GM23338 (cell line): ENCODE measurements around the gene ZNRF1.

Experiments
- CREB1 ChIP-seq: fragments of 250-450 bp; sonication (Bioruptor Pico); IDR thresholded peaks from 2 replicates; pipeline ENCODE4 v1.5.0; 2020; ENCODE audit warnings: low read depth, mild to moderate bottlenecking, moderate library complexity
- EZH2 ChIP-seq: fragments of 200-600 bp; sonication (generic); IDR thresholded peaks from one replicate; pipeline ENCODE4 v1.8.0; 2017; ENCODE audit warnings: antibody characterized with exemption, mild to moderate bottlenecking, low read depth; ENCODE audit not compliant: unreplicated experiment
- EZH2phosphoT487 ChIP-seq: fragments of 200-600 bp; sonication (generic); IDR thresholded peaks from one replicate; pipeline ENCODE4 v1.8.1; 2018; ENCODE audit warnings: antibody characterized with exemption; ENCODE audit not compliant: unreplicated experiment
- JUNB ChIP-seq: IDR thresholded peaks from one replicate; pipeline ENCODE4 v1.6.1; 2016; ENCODE audit warnings: antibody characterized with exemption; ENCODE audit not compliant: unreplicated experiment
- NANOG ChIP-seq: IDR thresholded peaks from 2 replicates; pipeline ENCODE4 v1.6.1; 2016; ENCODE audit warnings: antibody characterized with exemption, borderline replicate concordance
- POLR2AphosphoS5 ChIP-seq: IDR thresholded peaks from 2 replicates; pipeline ENCODE4 v1.6.1; 2016; ENCODE audit warnings: antibody characterized with exemption, low read depth
- ZNF114 ChIP-seq: fragments of 250-450 bp; sonication (Bioruptor Pico); IDR thresholded peaks from 2 replicates; pipeline ENCODE4 v1.5.0; 2020; ENCODE audit warnings: mild to moderate bottlenecking, moderate library complexity
- TF ChIP-seq, protein P1 (sequence below), 2 experiments: fragments of 200-600 bp in 1 of 2; sonication (generic) in 1 of 2; conservative IDR thresholded peaks; 2 replicates each; pipeline versions ENCODE4 v1.5.1 to v1.6.1; 2016 to 2017; ENCODE audit warnings: antibody characterized with exemption in 2 of 2, low read depth in 2 of 2, mild to moderate bottlenecking in 2 of 2, moderate library complexity in 1 of 2
- TF ChIP-seq, protein P2 (sequence below): IDR thresholded peaks from one replicate; pipeline ENCODE4 v1.6.1; 2018; ENCODE audit warnings: antibody characterized with exemption; ENCODE audit not compliant: unreplicated experiment
- TF ChIP-seq, protein P3 (sequence below): IDR thresholded peaks from 2 replicates; pipeline ENCODE4 v1.6.1; 2016; ENCODE audit warnings: antibody characterized with exemption
- TF ChIP-seq, protein P4 (sequence below): fragments of 250-450 bp; sonication (Bioruptor Pico); IDR thresholded peaks from 2 replicates; pipeline ENCODE4 v1.5.0; 2020; ENCODE audit warnings: mild to moderate bottlenecking, moderate library complexity

DNA sequence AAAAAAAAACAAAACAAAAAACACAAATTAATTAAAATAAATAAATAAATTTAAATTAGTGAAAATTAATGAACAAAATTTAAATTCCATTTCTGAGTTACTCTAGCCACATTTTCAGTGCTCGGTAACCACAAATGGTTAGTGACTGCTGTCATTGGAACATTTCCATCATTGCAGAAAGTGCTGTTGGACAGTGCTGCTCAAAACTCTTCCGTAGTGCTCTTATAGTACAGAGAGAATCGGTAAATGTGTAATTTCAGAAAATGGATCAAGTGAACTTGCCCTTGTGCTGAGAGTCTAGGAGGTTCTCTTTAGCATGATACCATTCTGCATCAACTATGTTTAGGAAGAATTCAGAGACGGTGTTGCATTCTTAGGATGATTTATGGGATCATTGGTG is 23.7 kb downstream of the ZNRF1 start:
- TF ChIP-seq, protein P1, sequence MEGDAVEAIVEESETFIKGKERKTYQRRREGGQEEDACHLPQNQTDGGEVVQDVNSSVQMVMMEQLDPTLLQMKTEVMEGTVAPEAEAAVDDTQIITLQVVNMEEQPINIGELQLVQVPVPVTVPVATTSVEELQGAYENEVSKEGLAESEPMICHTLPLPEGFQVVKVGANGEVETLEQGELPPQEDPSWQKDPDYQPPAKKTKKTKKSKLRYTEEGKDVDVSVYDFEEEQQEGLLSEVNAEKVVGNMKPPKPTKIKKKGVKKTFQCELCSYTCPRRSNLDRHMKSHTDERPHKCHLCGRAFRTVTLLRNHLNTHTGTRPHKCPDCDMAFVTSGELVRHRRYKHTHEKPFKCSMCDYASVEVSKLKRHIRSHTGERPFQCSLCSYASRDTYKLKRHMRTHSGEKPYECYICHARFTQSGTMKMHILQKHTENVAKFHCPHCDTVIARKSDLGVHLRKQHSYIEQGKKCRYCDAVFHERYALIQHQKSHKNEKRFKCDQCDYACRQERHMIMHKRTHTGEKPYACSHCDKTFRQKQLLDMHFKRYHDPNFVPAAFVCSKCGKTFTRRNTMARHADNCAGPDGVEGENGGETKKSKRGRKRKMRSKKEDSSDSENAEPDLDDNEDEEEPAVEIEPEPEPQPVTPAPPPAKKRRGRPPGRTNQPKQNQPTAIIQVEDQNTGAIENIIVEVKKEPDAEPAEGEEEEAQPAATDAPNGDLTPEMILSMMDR (conservative IDR thresholded peaks at IDR 0.05; ENCODE audit: low read depth in 2 of 2): no peak
- no peak for TF ChIP-seq EZH2
- TF ChIP-seq, protein P2, sequence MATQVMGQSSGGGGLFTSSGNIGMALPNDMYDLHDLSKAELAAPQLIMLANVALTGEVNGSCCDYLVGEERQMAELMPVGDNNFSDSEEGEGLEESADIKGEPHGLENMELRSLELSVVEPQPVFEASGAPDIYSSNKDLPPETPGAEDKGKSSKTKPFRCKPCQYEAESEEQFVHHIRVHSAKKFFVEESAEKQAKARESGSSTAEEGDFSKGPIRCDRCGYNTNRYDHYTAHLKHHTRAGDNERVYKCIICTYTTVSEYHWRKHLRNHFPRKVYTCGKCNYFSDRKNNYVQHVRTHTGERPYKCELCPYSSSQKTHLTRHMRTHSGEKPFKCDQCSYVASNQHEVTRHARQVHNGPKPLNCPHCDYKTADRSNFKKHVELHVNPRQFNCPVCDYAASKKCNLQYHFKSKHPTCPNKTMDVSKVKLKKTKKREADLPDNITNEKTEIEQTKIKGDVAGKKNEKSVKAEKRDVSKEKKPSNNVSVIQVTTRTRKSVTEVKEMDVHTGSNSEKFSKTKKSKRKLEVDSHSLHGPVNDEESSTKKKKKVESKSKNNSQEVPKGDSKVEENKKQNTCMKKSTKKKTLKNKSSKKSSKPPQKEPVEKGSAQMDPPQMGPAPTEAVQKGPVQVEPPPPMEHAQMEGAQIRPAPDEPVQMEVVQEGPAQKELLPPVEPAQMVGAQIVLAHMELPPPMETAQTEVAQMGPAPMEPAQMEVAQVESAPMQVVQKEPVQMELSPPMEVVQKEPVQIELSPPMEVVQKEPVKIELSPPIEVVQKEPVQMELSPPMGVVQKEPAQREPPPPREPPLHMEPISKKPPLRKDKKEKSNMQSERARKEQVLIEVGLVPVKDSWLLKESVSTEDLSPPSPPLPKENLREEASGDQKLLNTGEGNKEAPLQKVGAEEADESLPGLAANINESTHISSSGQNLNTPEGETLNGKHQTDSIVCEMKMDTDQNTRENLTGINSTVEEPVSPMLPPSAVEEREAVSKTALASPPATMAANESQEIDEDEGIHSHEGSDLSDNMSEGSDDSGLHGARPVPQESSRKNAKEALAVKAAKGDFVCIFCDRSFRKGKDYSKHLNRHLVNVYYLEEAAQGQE: no peak
- no peak for TF ChIP-seq POLR2AphosphoS5
- TF ChIP-seq EZH2phosphoT487: no peak
- no peak for TF ChIP-seq JUNB
- TF ChIP-seq ZNF114 (CRISPR knock-in tag): no peak
- TF ChIP-seq, protein P3, sequence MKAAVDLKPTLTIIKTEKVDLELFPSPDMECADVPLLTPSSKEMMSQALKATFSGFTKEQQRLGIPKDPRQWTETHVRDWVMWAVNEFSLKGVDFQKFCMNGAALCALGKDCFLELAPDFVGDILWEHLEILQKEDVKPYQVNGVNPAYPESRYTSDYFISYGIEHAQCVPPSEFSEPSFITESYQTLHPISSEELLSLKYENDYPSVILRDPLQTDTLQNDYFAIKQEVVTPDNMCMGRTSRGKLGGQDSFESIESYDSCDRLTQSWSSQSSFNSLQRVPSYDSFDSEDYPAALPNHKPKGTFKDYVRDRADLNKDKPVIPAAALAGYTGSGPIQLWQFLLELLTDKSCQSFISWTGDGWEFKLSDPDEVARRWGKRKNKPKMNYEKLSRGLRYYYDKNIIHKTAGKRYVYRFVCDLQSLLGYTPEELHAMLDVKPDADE: no peak
- TF ChIP-seq, protein P4, sequence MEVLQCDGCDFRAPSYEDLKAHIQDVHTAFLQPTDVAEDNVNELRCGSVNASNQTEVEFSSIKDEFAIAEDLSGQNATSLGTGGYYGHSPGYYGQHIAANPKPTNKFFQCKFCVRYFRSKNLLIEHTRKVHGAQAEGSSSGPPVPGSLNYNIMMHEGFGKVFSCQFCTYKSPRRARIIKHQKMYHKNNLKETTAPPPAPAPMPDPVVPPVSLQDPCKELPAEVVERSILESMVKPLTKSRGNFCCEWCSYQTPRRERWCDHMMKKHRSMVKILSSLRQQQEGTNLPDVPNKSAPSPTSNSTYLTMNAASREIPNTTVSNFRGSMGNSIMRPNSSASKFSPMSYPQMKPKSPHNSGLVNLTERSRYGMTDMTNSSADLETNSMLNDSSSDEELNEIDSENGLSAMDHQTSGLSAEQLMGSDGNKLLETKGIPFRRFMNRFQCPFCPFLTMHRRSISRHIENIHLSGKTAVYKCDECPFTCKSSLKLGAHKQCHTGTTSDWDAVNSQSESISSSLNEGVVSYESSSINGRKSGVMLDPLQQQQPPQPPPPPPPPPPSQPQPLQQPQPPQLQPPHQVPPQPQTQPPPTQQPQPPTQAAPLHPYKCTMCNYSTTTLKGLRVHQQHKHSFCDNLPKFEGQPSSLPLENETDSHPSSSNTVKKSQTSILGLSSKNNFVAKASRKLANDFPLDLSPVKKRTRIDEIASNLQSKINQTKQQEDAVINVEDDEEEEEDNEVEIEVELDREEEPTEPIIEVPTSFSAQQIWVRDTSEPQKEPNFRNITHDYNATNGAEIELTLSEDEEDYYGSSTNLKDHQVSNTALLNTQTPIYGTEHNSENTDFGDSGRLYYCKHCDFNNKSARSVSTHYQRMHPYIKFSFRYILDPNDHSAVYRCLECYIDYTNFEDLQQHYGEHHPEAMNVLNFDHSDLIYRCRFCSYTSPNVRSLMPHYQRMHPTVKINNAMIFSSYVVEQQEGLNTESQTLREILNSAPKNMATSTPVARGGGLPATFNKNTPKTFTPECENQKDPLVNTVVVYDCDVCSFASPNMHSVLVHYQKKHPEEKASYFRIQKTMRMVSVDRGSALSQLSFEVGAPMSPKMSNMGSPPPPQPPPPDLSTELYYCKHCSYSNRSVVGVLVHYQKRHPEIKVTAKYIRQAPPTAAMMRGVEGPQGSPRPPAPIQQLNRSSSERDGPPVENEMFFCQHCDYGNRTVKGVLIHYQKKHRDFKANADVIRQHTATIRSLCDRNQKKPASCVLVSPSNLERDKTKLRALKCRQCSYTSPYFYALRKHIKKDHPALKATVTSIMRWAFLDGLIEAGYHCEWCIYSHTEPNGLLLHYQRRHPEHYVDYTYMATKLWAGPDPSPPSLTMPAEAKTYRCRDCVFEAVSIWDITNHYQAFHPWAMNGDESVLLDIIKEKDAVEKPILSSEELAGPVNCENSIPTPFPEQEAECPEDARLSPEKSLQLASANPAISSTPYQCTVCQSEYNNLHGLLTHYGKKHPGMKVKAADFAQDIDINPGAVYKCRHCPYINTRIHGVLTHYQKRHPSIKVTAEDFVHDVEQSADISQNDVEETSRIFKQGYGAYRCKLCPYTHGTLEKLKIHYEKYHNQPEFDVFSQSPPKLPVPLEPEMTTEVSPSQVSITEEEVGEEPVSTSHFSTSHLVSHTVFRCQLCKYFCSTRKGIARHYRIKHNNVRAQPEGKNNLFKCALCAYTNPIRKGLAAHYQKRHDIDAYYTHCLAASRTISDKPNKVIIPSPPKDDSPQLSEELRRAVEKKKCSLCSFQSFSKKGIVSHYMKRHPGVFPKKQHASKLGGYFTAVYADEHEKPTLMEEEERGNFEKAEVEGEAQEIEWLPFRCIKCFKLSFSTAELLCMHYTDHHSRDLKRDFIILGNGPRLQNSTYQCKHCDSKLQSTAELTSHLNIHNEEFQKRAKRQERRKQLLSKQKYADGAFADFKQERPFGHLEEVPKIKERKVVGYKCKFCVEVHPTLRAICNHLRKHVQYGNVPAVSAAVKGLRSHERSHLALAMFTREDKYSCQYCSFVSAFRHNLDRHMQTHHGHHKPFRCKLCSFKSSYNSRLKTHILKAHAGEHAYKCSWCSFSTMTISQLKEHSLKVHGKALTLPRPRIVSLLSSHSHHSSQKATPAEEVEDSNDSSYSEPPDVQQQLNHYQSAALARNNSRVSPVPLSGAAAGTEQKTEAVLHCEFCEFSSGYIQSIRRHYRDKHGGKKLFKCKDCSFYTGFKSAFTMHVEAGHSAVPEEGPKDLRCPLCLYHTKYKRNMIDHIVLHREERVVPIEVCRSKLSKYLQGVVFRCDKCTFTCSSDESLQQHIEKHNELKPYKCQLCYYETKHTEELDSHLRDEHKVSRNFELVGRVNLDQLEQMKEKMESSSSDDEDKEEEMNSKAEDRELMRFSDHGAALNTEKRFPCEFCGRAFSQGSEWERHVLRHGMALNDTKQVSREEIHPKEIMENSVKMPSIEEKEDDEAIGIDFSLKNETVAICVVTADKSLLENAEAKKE (CRISPR knock-in tag): no peak
- no peak for TF ChIP-seq CREB1 (CRISPR knock-in tag)
- TF ChIP-seq NANOG: no peak
